HepG2 (cell line): ENCODE data around the gene GAGE12J. TPM values are rescaled to one million over a fixed set of nuclear protein-coding genes. Genes with fewer than 3 reads are reported as not detected.
"Not testable (repeated sequence)": the region's sequence is repeated elsewhere in the genome, so short reads cannot be mapped to it uniquely, and the experiment has no call there.

Experiments used
- ATAC-seq: fragments of 200-7000 bp; cut with Tn5 transposase; 3 replicates; pipeline ENCODE4 v1.9.1; 2020; ENCODE audit warnings: mild to moderate bottlenecking, moderate library complexity
- BruUV-seq: library from RNA; stranded (reverse); fragments of 400-500 nt; replicated peaks from 2 replicates; lab custom pipeline; 2021; lab: Mats Ljungman, UMichigan
- CTCF ChIA-PET: fragments of 300-600 bp; formaldehyde crosslinking; extraction: SDS; loops from one replicate; lab custom pipeline; 2021; ENCODE audit warnings: low total read pairs, inconsistent platforms, low intra/inter-chr PET ratio; lab: Yijun Ruan, JAX
- POLR2A ChIA-PET: fragments of 350-600 bp; sonication (Branson Sonifier 250); formaldehyde crosslinking; loops from one replicate; lab custom pipeline; 2020; ENCODE audit warnings: antibody characterized with exemption, inconsistent platforms; lab: Yijun Ruan, JAX
- DNase-seq: peaks from one replicate; pipeline ENCODE4 v3.0.0-alpha.2; 2015; ENCODE audit warnings: low spot score
- FAIRE-seq: peaks from 3 replicates; lab custom pipeline; 2011; peaks lifted over from hg19 to GRCh38; lab: Jason Lieb, UNC
- H2AFZ ChIP-seq: one replicate; pipeline ENCODE4 v1.6.1; 2011; ENCODE audit warnings: low read length, inconsistent platforms
- H3K27ac ChIP-seq: fragments of 300-600 bp; 3 replicates; pipeline ENCODE4 v1.8.0; 2011; ENCODE audit warnings: mixed run types, mild to moderate bottlenecking, mixed read lengths, low read length, inconsistent platforms; ENCODE audit not compliant: insufficient read depth; ENCODE audit errors: extremely low read length
- H3K27me3 ChIP-seq, 2 experiments: fragments of 200-600 bp in 1 of 2; 2 replicates in 1 of 2; 3 replicates in 1 of 2; pipeline versions ENCODE4 v1.6.0 to v1.8.0; 2011; ENCODE audit warnings: low read length in 2 of 2, mild to moderate bottlenecking in 2 of 2, moderate library complexity in 2 of 2, inconsistent platforms in 1 of 2; ENCODE audit not compliant: insufficient read depth in 2 of 2, control insufficient read depth in 1 of 2
- H3K36me3 ChIP-seq, 2 experiments: fragments of 200-600 bp in 1 of 2; replicated peaks in 1 of 2; 2 replicates in 1 of 2; 3 replicates in 1 of 2; pipeline versions ENCODE4 v1.5.1 to v1.8.0; 2011; ENCODE audit warnings: low read length in 2 of 2, inconsistent platforms in 1 of 2; ENCODE audit not compliant: insufficient read depth in 2 of 2, control insufficient read depth in 1 of 2
- H3K4me1 ChIP-seq: 2 replicates; pipeline ENCODE4 v1.5.1; 2012; ENCODE audit warnings: low read length, inconsistent platforms; ENCODE audit not compliant: insufficient read depth
- H3K4me2 ChIP-seq: 2 replicates; pipeline ENCODE4 v1.6.0; 2011; ENCODE audit warnings: low read depth, low read length, inconsistent platforms
- H3K4me3 ChIP-seq, 3 experiments: fragments of 200-600 bp in 1 of 3; sonication (generic), shearing (Covaris generic) in 1 of 3; replicated peaks in 1 of 3; 2 replicates each; pipeline ENCODE4 v1.5.1; 2011 to 2016; ENCODE audit warnings: low read length in 3 of 3, inconsistent platforms in 2 of 3, low read depth in 2 of 3, mild to moderate bottlenecking in 2 of 3, control low read depth in 1 of 3, mixed read lengths in 1 of 3; ENCODE audit not compliant: insufficient read depth in 1 of 3
- H3K79me2 ChIP-seq: one replicate; pipeline ENCODE4 v1.6.1; 2011; ENCODE audit warnings: low read length, inconsistent platforms; ENCODE audit not compliant: insufficient read depth
- H3K9ac ChIP-seq: 2 replicates; pipeline ENCODE4 v1.6.0; 2011; ENCODE audit warnings: mild to moderate bottlenecking, low read depth, low read length, inconsistent platforms; ENCODE audit not compliant: insufficient read depth
- H3K9me3 ChIP-seq: 2 replicates; pipeline ENCODE4 v1.5.1; 2012; ENCODE audit warnings: mild to moderate bottlenecking, low read length
- H4K20me1 ChIP-seq: 2 replicates; pipeline ENCODE4 v1.6.0; 2011; ENCODE audit warnings: inconsistent platforms, mild to moderate bottlenecking, low read length, moderate library complexity; ENCODE audit not compliant: insufficient read depth
- BRCA1 ChIP-seq: sonication (generic); formaldehyde crosslinking; IDR thresholded peaks from 2 replicates; pipeline ENCODE4 v1.4.0; 2020; ENCODE audit warnings: missing genetic modification reagents
- NFIB ChIP-seq: sonication (generic); formaldehyde crosslinking; IDR thresholded peaks from 2 replicates; pipeline ENCODE4 v1.9.0; 2021; ENCODE audit warnings: missing genetic modification reagents, mild to moderate bottlenecking, borderline replicate concordance
- PHB2 ChIP-seq: fragments of 450-650 bp; IDR thresholded peaks from 2 replicates; pipeline ENCODE4 v1.6.1; 2018; ENCODE audit not compliant: partially characterized antibody
- SAFB2 ChIP-seq: sonication (generic); formaldehyde crosslinking; IDR thresholded peaks from 2 replicates; pipeline ENCODE4 v1.5.1; 2020; ENCODE audit warnings: missing genetic modification reagents, low read depth, mild to moderate bottlenecking, borderline replicate concordance
- SRSF1 ChIP-seq: fragments of 200-400 bp; formaldehyde crosslinking; optimal IDR thresholded peaks from 2 replicates; pipeline ENCODE3; 2017; ENCODE audit warnings: mild to moderate bottlenecking, low read depth, low read length, moderate library complexity
- ZC3H4 ChIP-seq: sonication (generic); formaldehyde crosslinking; IDR thresholded peaks from 2 replicates; pipeline ENCODE4 v1.4.0; 2020; ENCODE audit warnings: missing genetic modification reagents, borderline replicate concordance
- ZNF264 ChIP-seq: sonication (generic); formaldehyde crosslinking; IDR thresholded peaks from 2 replicates; pipeline ENCODE4 v1.4.0; 2020; ENCODE audit warnings: missing genetic modification reagents
- ZNF629 ChIP-seq: sonication (generic); formaldehyde crosslinking; conservative IDR thresholded peaks from 2 replicates; pipeline ENCODE4 v1.5.0; 2020; ENCODE audit warnings: missing genetic modification reagents
- WGBS: methylation state at CpG from one replicate; pipeline ENCODE4 v1.1.6; 2017; ENCODE audit warnings: low lambda C conversion rate; 5-methylcytosine and 5-hydroxymethylcytosine counted together
- in situ Hi-C: cut with HindIII; loops from 2 replicates; pipeline ENCODE4 v1.10.0; 2017; ENCODE audit warnings: low pct_unique_long_range_greater_than_20kb; ENCODE audit not compliant: extremely low pct_ligation_motif_present
- intact Hi-C: fragments of 100-400 bp; cut with micrococcal nuclease; formaldehyde crosslinking; loops from one replicate; pipeline ENCODE4 v1.10.0; 2022; ENCODE audit not compliant: unreplicated experiment
- polyA plus RNA-seq, 8 experiments: library from polyadenylated mRNA; depleted of rRNA in 3 of 8; stranded (reverse) in 7 of 8; unstranded in 1 of 8; fragments of >200 nt; fragmentation: Illumina TruSeq in 4 of 8; extraction: Trizol in 4 of 8; gene quantifications; 2 replicates each; pipeline versions ENCODE4 v1.2.1 to v1.2.3, GENCODE V29; 2011 to 2016; ENCODE audit warnings: low read depth in 4 of 8, missing spikeins in 1 of 8, mixed read lengths in 1 of 8; ENCODE audit not compliant: insufficient read depth in 1 of 8
- total RNA-seq, 5 experiments: library from RNA; depleted of rRNA; stranded (reverse); fragments of >200 nt; fragmentation: Illumina TruSeq; extraction: Trizol; gene quantifications; 2 replicates each; pipeline ENCODE4 v1.2.3, GENCODE V29; 2016; ENCODE audit warnings: low read depth in 1 of 5
- TF ChIP-seq, protein P1 (sequence below): sonication (generic); formaldehyde crosslinking; IDR thresholded peaks from 2 replicates; pipeline ENCODE4 v1.8.1; 2023; ENCODE audit warnings: mild to moderate bottlenecking, moderate library complexity, missing genetic modification reagents

Gene GAGE12J
- total and polyA plus RNA-seq, 2 of the 13 experiments (the other 11 are each of a cell fraction or from before 2014, with no cell fraction given): not detected

GRCh38 chrX:49292400-49293362, 29.2 kb upstream of the GAGE12J start:
- Histone ChIP-seq H3K27ac (no peak overlapping the region), H3K4me3 (no peak overlapping the region), H3K79me2 (no peaks in the 10 kb centered on the region), H4K20me1 (no peaks in the 10 kb centered on the region), H2AFZ (no peak overlapping the region), H3K4me1 (no peaks in the 10 kb centered on the region), H3K36me3 (no peaks in the 10 kb centered on the region), H3K4me2 (no peak overlapping the region), H3K9me3 (no peaks in the 10 kb centered on the region), H3K9ac (no peak overlapping the region), H3K27me3 (no peaks in the 10 kb centered on the region)
- BruUV-seq: no TSS peak
- ATAC-seq (peak; percentile 31; the same call in 1 of the 3 replicates), DNase-seq (no peak), FAIRE-seq (no peak)
- POLR2A ChIA-PET: no interaction called here
- intact Hi-C loops: loop anchor here (1.0 kb wide), 1 partner anchor 462 kb away; no protein-coding TSS in a partner anchor
- CTCF ChIA-PET: interaction anchor here (1.3 kb wide), 1 partner anchor 461 kb away, joined by 3 read pairs; no protein-coding TSS in a partner anchor
- WGBS: 4% methylated on average over 2 of the region's 17 CpGs
- TF ChIP-seq, protein P1, sequence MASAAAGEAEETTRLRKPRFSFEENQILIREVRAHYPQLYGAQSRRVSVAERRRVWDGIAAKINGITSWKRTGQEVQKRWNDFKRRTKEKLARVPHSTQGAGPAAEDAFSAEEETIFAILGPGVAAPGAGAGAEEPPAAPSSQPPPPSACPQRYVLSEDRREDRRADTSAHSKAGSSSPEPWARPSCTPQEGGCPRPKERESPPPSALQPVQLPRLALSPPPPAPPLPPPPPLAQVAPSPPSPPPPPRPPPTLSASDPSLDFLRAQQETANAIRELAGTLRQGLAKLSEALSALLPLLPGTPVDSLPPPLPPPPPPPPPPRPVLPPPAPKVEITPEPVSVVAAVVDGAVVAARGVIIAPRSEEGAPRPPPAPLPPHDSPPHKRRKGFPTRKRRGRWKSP (CRISPR knock-in tag): no peak
- no peak for TF ChIP-seq PHB2
- peak; percentile 77 for TF ChIP-seq ZNF629 (CRISPR knock-in tag)
- TF ChIP-seq SRSF1: no peak
- TF ChIP-seq NFIB (CRISPR knock-in tag): no peak
- no peak for TF ChIP-seq ZC3H4 (CRISPR knock-in tag)
- TF ChIP-seq ZNF264 (CRISPR knock-in tag): no peak
- no peak for TF ChIP-seq BRCA1 (CRISPR knock-in tag)
- TF ChIP-seq SAFB2 (CRISPR knock-in tag): no peak
- in situ Hi-C loops: loop anchor here (10.0 kb wide), 1 partner anchor 462 kb away; no protein-coding TSS in a partner anchor

GRCh38 chrX:49299293-49299692, 22.5 kb upstream of the GAGE12J start:
- POLR2A ChIA-PET, H3K4me1 ChIP-seq: not testable (repeated sequence)

More at GRCh38 chrX:49299293-49299692, 22.5 kb upstream of the GAGE12J start:
- H2AFZ ChIP-seq, H3K9me3 ChIP-seq, ATAC-seq, H3K36me3 ChIP-seq, CTCF ChIA-PET, DNase-seq, H3K79me2 ChIP-seq, H3K27me3 ChIP-seq, H3K9ac ChIP-seq, H3K27ac ChIP-seq, FAIRE-seq, H4K20me1 ChIP-seq, BruUV-seq, H3K4me3 ChIP-seq, intact Hi-C loops, H3K4me2 ChIP-seq: not testable (repeated sequence)
- in situ Hi-C loops: loop anchor here (10.0 kb wide), 1 partner anchor 456 kb away; no protein-coding TSS in a partner anchor
- no CpG with 5 or more reads among the region's 5 CpGs for WGBS
